Heart right ventricle (tissue), 16 donors: ENCODE results near the gene FRMD8. TPM values are rescaled to one million over a fixed set of nuclear protein-coding genes. Genes with fewer than 3 reads are reported as not detected.

Experiments
- ATAC-seq, 8 donors: fragments of 200-7000 bp; cut with Tn5 transposase; one replicate each; pipeline ENCODE4 v1.9.1; 2020; ENCODE audit warnings: mild to moderate bottlenecking in 8 of 8, moderate library complexity in 8 of 8, moderate number of reproducible peaks in 1 of 8
- DNase-seq, 2 donors: peaks; one replicate each; pipeline ENCODE4 v3.0.0-alpha.2; 2020
- H3K27ac ChIP-seq, 10 donors: fragments of 200-600 bp; sonication (generic) in 2 of 10; one replicate each; pipeline versions ENCODE4 v1.5.0 to v1.8.0; 2020 to 2022; ENCODE audit warnings: mild to moderate bottlenecking in 3 of 10
- H3K27me3 ChIP-seq, 7 donors: fragments of 200-600 bp; one replicate each; pipeline ENCODE4 v1.8.0; 2021 to 2022; ENCODE audit warnings: mild to moderate bottlenecking in 2 of 7
- H3K36me3 ChIP-seq, 9 donors: fragments of 200-600 bp; sonication (generic) in 1 of 9; one replicate each; pipeline versions ENCODE4 v1.5.0 to v1.8.0; 2020 to 2022; ENCODE audit warnings: mild to moderate bottlenecking in 2 of 9
- H3K4me1 ChIP-seq, 9 donors: fragments of 200-600 bp; sonication (generic) in 1 of 9; one replicate each; pipeline versions ENCODE4 v1.5.0 to v1.8.0; 2020 to 2022; ENCODE audit warnings: mild to moderate bottlenecking in 4 of 9
- H3K4me3 ChIP-seq, 10 donors: fragments of 200-600 bp; sonication (generic) in 2 of 10; one replicate each; pipeline versions ENCODE4 v1.5.0 to v1.8.0; 2020 to 2022; ENCODE audit warnings: mild to moderate bottlenecking in 7 of 10, moderate library complexity in 2 of 10
- H3K9me3 ChIP-seq, 11 donors: fragments of 200-600 bp in 10 of 11; sonication (generic) in 2 of 11; one replicate each; pipeline versions ENCODE4 v1.5.0 to v1.8.0; 2013 to 2022; ENCODE audit warnings: mild to moderate bottlenecking in 2 of 11, control low read depth in 1 of 11, moderate library complexity in 1 of 11
- WGBS, 2 donors: extraction: QIAGEN DNeasy Blood & Tissue Kit; methylation state at CpG; one replicate each; pipeline ENCODE4 v1.1.7; 2013; ENCODE audit warnings: inconsistent platforms in 1 of 2; 5-methylcytosine and 5-hydroxymethylcytosine counted together
- intact Hi-C, 10 donors: fragments of 100-400 bp; cut with DNase I; formaldehyde crosslinking; loops; one replicate each; pipeline versions ENCODE4 v1.11.1 to v1.14.2; 2022
- polyA plus RNA-seq, 2 donors: library from polyadenylated mRNA; stranded (reverse); fragments of 200-250 nt; gene quantifications; one replicate each; pipeline ENCODE4 v1.2.3, GENCODE V29; 2013
- total RNA-seq, 10 donors: library from RNA; stranded (reverse); fragmentation: NEBNext Ultra II Directional in 3 of 10; extraction: Animal tissue kit (Norgen Biotek cat#: 25700) in 3 of 10; gene quantifications; one replicate each; pipeline versions ENCODE4 v1.2.1 to v1.2.4, GENCODE V29; 2021 to 2023
- TF ChIP-seq, protein P1 (sequence below), 9 donors: fragments of 200-600 bp; sonication (generic) in 2 of 9; IDR thresholded peaks; one replicate each; pipeline versions ENCODE4 v1.5.0 to v1.8.0; 2021 to 2022; ENCODE audit warnings: antibody characterized with exemption in 9 of 9, mild to moderate bottlenecking in 5 of 9, moderate library complexity in 1 of 9
- donor health status: Arrhythmogenic right ventricular cardiomyopathy.
- donor health status: ischemic (EF 13 %, LVEDD 7.1; RV severe dilation, severe dysfunction).
- donor health status: healthy with polysubstance abuse.
- donor health status: DM: no; HTN: yes; CAD: no.
- donor health status: DM: no; HTN: no; CAD: no.
- donor health status: ischemic (EF 25% LVEDD 6.9; RV normal size, moderate dysfunction).
- donor health status: ischemic (EF 25% LVEDD 5.7; RV mildly dilated, moderate dysfunction).
- donor health status: healthy.
- donor health status: DM: yes; HTN: yes; CAD: no.
- donor health status: Ischemic cardiomyopathy.
- donor health status: ischemic (EF 35%, LVEDD 5.7; RV mildly dilated, moderate dysfunction).
- donor health status: nonischemic (EF 11% LVEDD 7.7; RV severe dilation, severe dysfunction).
- donor health status: DM: yes; HTN: yes; CAD: no.
- donor health status: PGD.
- donor health status: ischemic (EF 29% LVEDD 5.4; RV normal size, mild dysfunction).
- donor health status: nonischemic (EF 23%, LVEDD 6.1; RV moderate dilation, normal function).

Gene FRMD8
- total and polyA plus RNA-seq, 12 donors = 6.0 to 16.9 (median 12.1) TPM

DNA sequence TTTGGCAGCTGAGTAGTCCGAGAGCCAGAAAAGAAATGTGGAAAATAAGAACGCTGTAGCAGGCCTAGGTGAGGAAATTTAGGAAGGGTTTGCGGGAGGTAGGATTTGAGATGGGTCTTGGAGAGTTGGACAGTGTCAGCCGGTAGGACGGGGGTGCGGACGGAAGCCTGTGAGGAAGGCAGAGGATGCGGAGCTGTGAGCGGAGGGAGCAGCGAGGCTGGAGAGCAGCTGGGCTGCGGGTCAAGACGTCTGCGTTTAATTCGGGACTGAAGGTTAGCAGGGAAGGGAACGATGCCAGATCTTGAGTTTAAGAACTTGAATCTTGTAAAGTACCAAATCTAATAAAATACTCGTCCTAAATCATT lies 32.6 kb upstream of the FRMD8 start:
- TF ChIP-seq, protein P1, sequence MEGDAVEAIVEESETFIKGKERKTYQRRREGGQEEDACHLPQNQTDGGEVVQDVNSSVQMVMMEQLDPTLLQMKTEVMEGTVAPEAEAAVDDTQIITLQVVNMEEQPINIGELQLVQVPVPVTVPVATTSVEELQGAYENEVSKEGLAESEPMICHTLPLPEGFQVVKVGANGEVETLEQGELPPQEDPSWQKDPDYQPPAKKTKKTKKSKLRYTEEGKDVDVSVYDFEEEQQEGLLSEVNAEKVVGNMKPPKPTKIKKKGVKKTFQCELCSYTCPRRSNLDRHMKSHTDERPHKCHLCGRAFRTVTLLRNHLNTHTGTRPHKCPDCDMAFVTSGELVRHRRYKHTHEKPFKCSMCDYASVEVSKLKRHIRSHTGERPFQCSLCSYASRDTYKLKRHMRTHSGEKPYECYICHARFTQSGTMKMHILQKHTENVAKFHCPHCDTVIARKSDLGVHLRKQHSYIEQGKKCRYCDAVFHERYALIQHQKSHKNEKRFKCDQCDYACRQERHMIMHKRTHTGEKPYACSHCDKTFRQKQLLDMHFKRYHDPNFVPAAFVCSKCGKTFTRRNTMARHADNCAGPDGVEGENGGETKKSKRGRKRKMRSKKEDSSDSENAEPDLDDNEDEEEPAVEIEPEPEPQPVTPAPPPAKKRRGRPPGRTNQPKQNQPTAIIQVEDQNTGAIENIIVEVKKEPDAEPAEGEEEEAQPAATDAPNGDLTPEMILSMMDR (IDR thresholded peaks at IDR 0.05) = no peak
- Histone ChIP-seq H3K36me3 (peaks cover 0 to 46% (median 36%) of the 10 kb centered on the region in 9 donors), H3K27ac (peak overlapping the region in 9 of 10 donors; percentile 10 to 70 (median 39)), H3K27me3 (peaks cover 0 to 16% (median 0%) of the 10 kb centered on the region in 7 donors), H3K9me3 (no peaks in the 10 kb centered on the region), H3K4me3 (peak overlapping the region in 9 of 10 donors; percentile 62 to 83 (median 74)), H3K4me1 (peaks cover 15 to 42% (median 28%) of the 10 kb centered on the region in 9 donors)
- WGBS, 2 donors = 8 to 11% methylated on average over 16 of the region's 16 CpGs
- ATAC-seq (peak in 4 of 8 donors; percentile 12 to 31 (median 16)), DNase-seq (no peak)
- intact Hi-C loops = no loop called here

DNA sequence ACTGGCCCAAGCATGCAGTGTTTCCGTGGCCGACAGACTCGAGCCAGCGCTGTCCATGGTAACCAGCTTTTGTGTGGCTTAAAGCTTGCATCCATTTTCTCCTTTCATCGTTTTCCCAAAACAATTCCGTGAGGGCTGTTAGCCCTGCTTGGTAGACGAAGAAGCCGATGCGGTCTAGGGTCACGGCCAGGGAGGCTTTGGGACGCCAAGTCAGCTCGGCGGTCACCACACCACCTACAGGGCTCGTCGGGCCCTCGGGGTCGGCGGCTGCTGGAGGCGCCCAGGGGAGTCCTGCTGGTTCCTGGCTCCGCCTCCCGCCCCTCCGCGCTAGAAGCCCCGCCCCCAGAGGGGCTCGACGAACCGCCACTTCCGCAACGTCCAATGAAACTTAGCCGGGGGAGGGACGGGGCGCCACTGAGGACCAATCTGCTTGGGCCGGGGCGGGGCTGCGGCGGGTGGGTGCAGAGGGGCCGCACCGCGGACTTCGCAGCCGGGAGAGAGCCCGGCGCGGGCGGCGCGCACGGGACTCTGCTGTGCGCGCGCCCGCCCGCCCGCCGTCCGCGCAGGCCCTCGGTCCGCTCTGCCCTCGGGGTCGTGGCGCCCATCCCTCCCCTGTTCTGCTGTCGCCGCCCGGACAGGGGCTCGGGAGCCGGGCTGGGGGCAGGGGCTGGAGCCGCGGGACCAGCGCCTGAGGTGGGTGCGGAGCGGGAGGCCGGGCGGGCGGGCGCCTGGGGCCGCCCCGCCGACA lies 32.0 kb upstream of the FRMD8 start, which contains the start of gene TIGD3:
TSS of gene TIGD3 (plus strand) at position 487 of the 748 bp plus-strand sequence. CDS start 1,058 bp downstream, outside the sequence.
- peak within 1 kb of the TSS in 9 of 10 donors; percentile 10 to 71 (median 55) for H3K27ac ChIP-seq
- DNase-seq = peak; percentile 98
- H3K9me3 ChIP-seq = no peaks in the 10 kb centered on the region
- TF ChIP-seq, protein P1 (IDR thresholded peaks at IDR 0.05) = peak in 3 of 9 donors; percentile 21 to 24 (median 21)
- 1% methylated on average over 63 to 79 of the region's 79 CpGs for WGBS, 2 donors
- H3K4me3 ChIP-seq = peak within 1 kb of the TSS; percentile 49 to 83 (median 72)
- H3K4me1 ChIP-seq = peaks cover 15 to 42% (median 28%) of the 10 kb centered on the region in 9 donors
- peaks cover 0 to 41% (median 31%) of the 10 kb centered on the region in 9 donors for H3K36me3 ChIP-seq
- H3K27me3 ChIP-seq = peaks cover 0 to 16% (median 0%) of the 10 kb centered on the region in 7 donors
- intact Hi-C loops = no loop called here
- peak; percentile 85 to 97 (median 94) for ATAC-seq

DNA sequence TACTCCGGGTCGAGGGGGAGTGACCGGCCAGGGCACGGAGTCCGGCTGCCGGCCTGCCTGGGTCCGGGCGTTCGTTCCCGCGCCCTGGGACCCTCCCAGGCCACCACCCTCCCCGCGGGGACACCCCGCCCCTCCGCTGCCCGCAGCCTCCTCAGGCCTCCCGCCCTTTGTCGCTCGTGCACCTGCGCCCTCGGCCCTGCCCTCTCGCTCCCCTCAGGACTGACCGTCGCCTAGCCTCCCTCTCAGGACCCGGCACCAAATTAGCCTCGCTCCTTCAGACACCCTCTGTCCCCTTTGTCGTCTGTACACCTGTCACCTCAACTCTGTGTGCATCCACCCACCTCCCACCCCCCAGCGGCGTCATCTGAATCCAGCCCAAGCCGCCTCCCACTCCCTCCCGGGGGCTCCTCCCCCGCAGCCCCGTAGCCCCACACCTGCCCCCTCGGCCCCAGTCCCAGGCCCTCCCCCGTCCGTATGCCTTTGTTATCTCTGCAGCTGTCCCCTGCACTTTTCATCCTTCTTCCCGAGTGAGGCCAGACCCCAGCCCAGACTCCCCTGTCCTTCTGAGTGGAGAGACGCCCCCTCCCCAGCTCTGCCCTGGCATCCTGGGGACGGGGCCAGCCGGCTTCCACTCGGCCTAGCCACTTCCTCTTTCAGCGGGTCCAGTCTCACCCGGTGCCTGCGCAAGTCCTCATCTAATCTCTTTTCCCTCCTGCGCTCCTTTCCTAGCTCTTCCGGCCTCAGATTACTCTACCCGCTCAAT lies 31.2 kb upstream of the FRMD8 start:
- ATAC-seq (peak in 4 of 8 donors; percentile 1 to 16 (median 4)), DNase-seq (peak; percentile 31 to 38)
- no peaks in the 10 kb centered on the region for H3K9me3 ChIP-seq
- peaks cover 0 to 33% (median 25%) of the 10 kb centered on the region in 9 donors for H3K36me3 ChIP-seq
- H3K27me3 ChIP-seq = peaks cover 0 to 16% (median 0%) of the 10 kb centered on the region in 7 donors
- H3K27ac ChIP-seq = peak overlapping the region in 7 of 10 donors; percentile 28 to 71 (median 48)
- intact Hi-C loops = no loop called here
- H3K4me1 ChIP-seq = peaks cover 15 to 42% (median 28%) of the 10 kb centered on the region in 9 donors
- TF ChIP-seq, protein P1 (IDR thresholded peaks at IDR 0.05) = no peak
- 1% methylated on average over 36 to 46 of the region's 47 CpGs for WGBS, 2 donors
- H3K4me3 ChIP-seq = peak overlapping the region; percentile 49 to 83 (median 72)
